Trophoblast cell (in vitro differentiated cells and primary cell): ENCODE measurements around the gene CCNQ.

Source experiments
- DNase-seq, 2 donors: peaks; one replicate each; pipeline ENCODE4 v3.0.0-alpha.2; 2016
- H2AFZ ChIP-seq: 2 replicates; pipeline ENCODE4 v1.6.1; 2013; ENCODE audit warnings: low read length, moderate library complexity, mild to moderate bottlenecking; ENCODE audit not compliant: insufficient read depth, poor library complexity
- H2AK5ac ChIP-seq: 2 replicates; pipeline ENCODE4 v1.6.1; 2013; ENCODE audit warnings: mild to moderate bottlenecking, low read length
- H2BK120ac ChIP-seq: 2 replicates; pipeline ENCODE4 v1.6.1; 2013; ENCODE audit warnings: low read length, mild to moderate bottlenecking, moderate library complexity; ENCODE audit not compliant: insufficient read depth, poor library complexity
- H2BK12ac ChIP-seq: 2 replicates; pipeline ENCODE4 v1.6.1; 2013; ENCODE audit warnings: mild to moderate bottlenecking, low read length, moderate library complexity
- H2BK5ac ChIP-seq: 2 replicates; pipeline ENCODE4 v1.6.1; 2013; ENCODE audit warnings: low read length, low read depth, moderate library complexity, mild to moderate bottlenecking; ENCODE audit not compliant: poor library complexity
- H3K14ac ChIP-seq: 2 replicates; pipeline ENCODE4 v1.6.1; 2013; ENCODE audit warnings: mild to moderate bottlenecking, low read length
- H3K18ac ChIP-seq: 2 replicates; pipeline ENCODE4 v1.6.1; 2013; ENCODE audit warnings: mild to moderate bottlenecking, low read length
- H3K23ac ChIP-seq: 2 replicates; pipeline ENCODE4 v1.6.1; 2013; ENCODE audit warnings: low read length
- H3K27ac ChIP-seq: 2 replicates; pipeline ENCODE4 v1.5.1; 2013; ENCODE audit warnings: low read depth, mild to moderate bottlenecking, inconsistent platforms, low read length, moderate library complexity
- H3K27me3 ChIP-seq: 2 replicates; pipeline ENCODE4 v1.6.1; 2013; ENCODE audit warnings: inconsistent platforms, mild to moderate bottlenecking, low read length, moderate library complexity; ENCODE audit not compliant: insufficient read depth
- H3K36me3 ChIP-seq, 2 experiments: 1 replicate in 1 of 2; 2 replicates in 1 of 2; pipeline ENCODE4 v1.6.1; 2013; ENCODE audit warnings: low read length in 2 of 2, mild to moderate bottlenecking in 2 of 2, moderate library complexity in 1 of 2; ENCODE audit not compliant: insufficient read depth in 2 of 2, control insufficient read depth in 1 of 2
- H3K4ac ChIP-seq: 2 replicates; pipeline ENCODE4 v1.6.1; 2013; ENCODE audit warnings: low read depth, mild to moderate bottlenecking, low read length, moderate library complexity
- H3K4me1 ChIP-seq, 2 experiments: 1 replicate in 1 of 2; 2 replicates in 1 of 2; pipeline ENCODE4 v1.6.1; 2013; ENCODE audit warnings: low read length in 2 of 2, mild to moderate bottlenecking in 2 of 2, moderate library complexity in 1 of 2; ENCODE audit not compliant: insufficient read depth in 2 of 2, control insufficient read depth in 1 of 2
- H3K4me2 ChIP-seq: 2 replicates; pipeline ENCODE4 v1.6.1; 2013; ENCODE audit warnings: inconsistent platforms, mild to moderate bottlenecking, low read length, moderate library complexity
- H3K4me3 ChIP-seq: 2 replicates; pipeline ENCODE4 v1.5.1; 2013; ENCODE audit warnings: mild to moderate bottlenecking, low read depth, low read length, inconsistent platforms
- H3K79me1 ChIP-seq: one replicate; pipeline ENCODE4 v1.6.1; 2013; ENCODE audit warnings: low read length
- H3K79me2 ChIP-seq: 2 replicates; pipeline ENCODE4 v1.6.1; 2013; ENCODE audit warnings: low read length, mild to moderate bottlenecking; ENCODE audit not compliant: control insufficient read depth, insufficient read depth, poor library complexity
- H3K9ac ChIP-seq: 2 replicates; pipeline ENCODE4 v1.6.1; 2013; ENCODE audit warnings: mild to moderate bottlenecking, low read length
- H3K9me3 ChIP-seq: 2 replicates; pipeline ENCODE4 v1.6.1; 2013; ENCODE audit warnings: low read depth, mild to moderate bottlenecking, control low read depth, inconsistent platforms, low read length; ENCODE audit not compliant: insufficient read depth
- H4K12ac ChIP-seq: 2 replicates; pipeline ENCODE4 v1.6.1; 2013; ENCODE audit warnings: low read depth, mild to moderate bottlenecking, low read length, moderate library complexity
- H4K8ac ChIP-seq: 2 replicates; pipeline ENCODE4 v1.6.1; 2013; ENCODE audit warnings: low read depth, mild to moderate bottlenecking, low read length, moderate library complexity
- H4K91ac ChIP-seq: one replicate; pipeline ENCODE4 v1.6.1; 2013; ENCODE audit warnings: low read depth, mild to moderate bottlenecking, low read length, moderate library complexity
- WGBS: extraction: QIAGEN DNeasy Blood & Tissue Kit; methylation state at CpG from one replicate; pipeline ENCODE4 v1.1.7; 2013; ENCODE audit warnings: missing lambda C conversion rate; ENCODE audit not compliant: insufficient read length, insufficient coverage; ENCODE audit errors: extremely low coverage; 5-methylcytosine and 5-hydroxymethylcytosine counted together

The CCNQ gene

GRCh38 chrX:153636716-153637115 lies 37.8 kb upstream of the CCNQ start:
- Histone ChIP-seq H2BK120ac (no peak overlapping the region), H3K14ac (no peak overlapping the region), H3K4me1 (no peaks in the 10 kb centered on the region), H3K79me1 (no peaks in the 10 kb centered on the region), H3K36me3 (no peaks in the 10 kb centered on the region), H3K79me2 (no peaks in the 10 kb centered on the region), H3K9me3 (peaks cover 2% of the 10 kb centered on the region), H4K8ac (no peak overlapping the region), H3K4ac (no peak overlapping the region), H4K12ac (no peak overlapping the region), H3K9ac (no peak overlapping the region), H2BK5ac (no peak overlapping the region), H2AK5ac (no peak overlapping the region), H4K91ac (no peak overlapping the region), H2AFZ (no peak overlapping the region), H3K23ac (no peak overlapping the region), H3K4me3 (no peak overlapping the region), H3K4me2 (no peak overlapping the region), H3K18ac (no peak overlapping the region), H2BK12ac (no peak overlapping the region), H3K27me3 (peaks cover 8% of the 10 kb centered on the region), H3K27ac (no peak overlapping the region)
- no CpG with 5 or more reads among the region's 5 CpGs for WGBS
- no peak for DNase-seq

DNA sequence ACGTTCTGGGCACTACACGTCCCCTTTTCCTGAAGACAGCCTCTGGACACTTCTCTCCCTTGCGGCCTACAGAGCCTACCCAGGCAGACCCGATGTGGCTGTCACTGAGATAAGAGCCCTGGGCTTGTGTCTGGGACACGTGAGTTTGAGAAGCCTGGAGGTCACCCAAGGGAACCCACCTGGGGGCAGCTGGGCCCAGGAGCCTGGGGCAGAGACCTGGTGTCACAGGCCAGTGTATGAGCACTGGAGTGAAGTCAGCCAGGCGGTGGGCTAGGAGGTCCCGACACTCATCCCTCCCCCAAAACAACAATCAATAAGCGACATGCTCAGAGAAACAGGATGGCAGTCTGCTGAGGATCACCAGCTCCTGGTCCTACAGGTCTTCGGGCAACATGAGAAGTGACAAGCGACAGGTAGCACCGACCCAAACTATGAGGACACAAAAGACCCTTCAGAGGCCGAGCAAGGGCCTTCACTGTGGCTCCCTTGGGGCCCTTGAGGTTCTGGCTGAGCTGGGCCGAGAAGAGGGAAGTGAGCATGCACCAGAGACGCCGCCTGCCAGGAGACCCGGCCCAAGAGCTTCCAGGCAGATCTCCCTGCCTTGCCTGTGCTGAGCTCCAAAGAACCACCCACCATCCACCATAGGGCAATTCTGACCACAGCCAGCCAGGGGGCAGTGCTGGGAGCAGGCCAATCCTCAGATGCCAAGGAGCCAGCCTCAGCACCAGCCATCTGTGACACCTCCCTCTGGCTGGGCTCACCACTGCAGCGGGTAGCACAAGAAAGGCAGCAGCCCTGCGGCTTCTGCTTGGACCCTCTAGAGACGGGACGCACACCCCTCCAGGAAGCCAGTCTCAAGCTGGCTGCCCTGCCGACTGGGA lies 37.1 kb upstream of the CCNQ start:
- H3K4me3 ChIP-seq, result no peak overlapping the region
- no peak overlapping the region for H3K23ac ChIP-seq
- H2BK120ac ChIP-seq, result no peak overlapping the region
- no peak overlapping the region for H2AFZ ChIP-seq
- H3K14ac ChIP-seq, result no peak overlapping the region
- peaks cover 2% of the 10 kb centered on the region for H3K27me3 ChIP-seq
- WGBS, result no CpG with 5 or more reads among the region's 21 CpGs
- no peak overlapping the region for H2BK12ac ChIP-seq
- H4K91ac ChIP-seq, result no peak overlapping the region
- H2AK5ac ChIP-seq, result no peak overlapping the region
- no peak overlapping the region for H3K18ac ChIP-seq
- H3K4me2 ChIP-seq, result no peak overlapping the region
- no peak overlapping the region for H3K27ac ChIP-seq
- no peak overlapping the region for H4K8ac ChIP-seq
- no peak overlapping the region for H3K4ac ChIP-seq
- H3K4me1 ChIP-seq, result no peaks in the 10 kb centered on the region
- H3K79me2 ChIP-seq, result no peaks in the 10 kb centered on the region
- no peak overlapping the region for H4K12ac ChIP-seq
- H3K9me3 ChIP-seq, result peaks cover 2% of the 10 kb centered on the region
- DNase-seq, result peak in 1 of 2 donors; percentile 47
- no peak overlapping the region for H3K9ac ChIP-seq
- no peaks in the 10 kb centered on the region for H3K79me1 ChIP-seq
- H2BK5ac ChIP-seq, result no peak overlapping the region
- H3K36me3 ChIP-seq, result no peaks in the 10 kb centered on the region

- no peak for DNase-seq
- Histone ChIP-seq H3K23ac (no peak overlapping the region), H2BK120ac (no peak overlapping the region)
Observed at GRCh38 chrX:153635388-153635787, 36.4 kb upstream of the CCNQ start.

GRCh38 chrX:153634832-153635231 lies 35.9 kb upstream of the CCNQ start:
- Histone ChIP-seq H4K8ac (no peak overlapping the region), H4K91ac (no peak overlapping the region), H3K9me3 (peaks cover 2% of the 10 kb centered on the region), H3K79me2 (no peaks in the 10 kb centered on the region), H2BK5ac (no peak overlapping the region), H2BK120ac (no peak overlapping the region), H3K9ac (no peak overlapping the region), H2BK12ac (no peak overlapping the region), H3K23ac (no peak overlapping the region), H3K14ac (no peak overlapping the region), H3K27me3 (no peaks in the 10 kb centered on the region), H3K4ac (no peak overlapping the region), H2AK5ac (no peak overlapping the region), H2AFZ (no peak overlapping the region), H3K27ac (no peak overlapping the region), H3K4me2 (no peak overlapping the region), H3K36me3 (no peaks in the 10 kb centered on the region), H3K4me1 (no peaks in the 10 kb centered on the region), H3K79me1 (no peaks in the 10 kb centered on the region), H3K4me3 (no peak overlapping the region), H4K12ac (no peak overlapping the region), H3K18ac (no peak overlapping the region)
- WGBS, result no CpG with 5 or more reads among the region's 15 CpGs
- DNase-seq, result no peak

More at GRCh38 chrX:153635388-153635787, 36.4 kb upstream of the CCNQ start:
- no peak overlapping the region for H3K4me3 ChIP-seq
- no peak overlapping the region for H3K14ac ChIP-seq
- H3K79me1 ChIP-seq, result no peaks in the 10 kb centered on the region
- H2AFZ ChIP-seq, result no peak overlapping the region
- no peaks in the 10 kb centered on the region for H3K36me3 ChIP-seq
- H3K18ac ChIP-seq, result no peak overlapping the region
- no peak overlapping the region for H3K9ac ChIP-seq
- H3K27me3 ChIP-seq, result no peaks in the 10 kb centered on the region
- H2AK5ac ChIP-seq, result no peak overlapping the region
- H4K91ac ChIP-seq, result no peak overlapping the region
- no peak overlapping the region for H3K27ac ChIP-seq
- no peak overlapping the region for H4K12ac ChIP-seq
- no CpG with 5 or more reads among the region's 6 CpGs for WGBS
- H3K4ac ChIP-seq, result no peak overlapping the region
- H2BK12ac ChIP-seq, result no peak overlapping the region
- H4K8ac ChIP-seq, result no peak overlapping the region
- no peaks in the 10 kb centered on the region for H3K4me1 ChIP-seq
- no peak overlapping the region for H3K4me2 ChIP-seq
- H3K79me2 ChIP-seq, result no peaks in the 10 kb centered on the region
- H2BK5ac ChIP-seq, result no peak overlapping the region
- H3K9me3 ChIP-seq, result peaks cover 2% of the 10 kb centered on the region
